ENCODE results near the gene RNF31. TPM values are rescaled to one million over a fixed set of nuclear protein-coding genes. Genes with fewer than 3 reads are reported as not detected.

RNF31 gene
- total and polyA plus RNA-seq, 2 of the 13 experiments (the other 11 are each of a cell fraction or from before 2014, with no cell fraction given) = 48.2 to 86.8 TPM

DNA sequence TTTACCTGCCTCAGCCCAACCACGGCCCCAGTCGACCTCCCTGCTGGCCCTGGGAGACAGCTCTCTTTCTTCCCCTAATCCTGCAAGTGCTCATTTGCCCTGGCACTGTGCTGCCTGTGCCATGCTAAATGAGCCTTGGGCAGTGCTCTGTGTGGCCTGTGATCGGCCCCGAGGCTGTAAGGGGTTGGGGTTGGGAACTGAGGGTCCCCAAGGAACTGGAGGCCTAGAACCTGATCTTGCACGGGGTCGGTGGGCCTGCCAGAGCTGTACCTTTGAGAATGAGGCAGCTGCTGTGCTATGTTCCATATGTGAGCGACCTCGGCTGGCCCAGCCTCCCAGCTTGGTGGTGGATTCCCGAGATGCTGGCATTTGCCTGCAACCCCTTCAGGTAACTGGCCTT, 2.8 kb downstream of the RNF31 start (continued):
- TF ChIP-seq, protein P1, sequence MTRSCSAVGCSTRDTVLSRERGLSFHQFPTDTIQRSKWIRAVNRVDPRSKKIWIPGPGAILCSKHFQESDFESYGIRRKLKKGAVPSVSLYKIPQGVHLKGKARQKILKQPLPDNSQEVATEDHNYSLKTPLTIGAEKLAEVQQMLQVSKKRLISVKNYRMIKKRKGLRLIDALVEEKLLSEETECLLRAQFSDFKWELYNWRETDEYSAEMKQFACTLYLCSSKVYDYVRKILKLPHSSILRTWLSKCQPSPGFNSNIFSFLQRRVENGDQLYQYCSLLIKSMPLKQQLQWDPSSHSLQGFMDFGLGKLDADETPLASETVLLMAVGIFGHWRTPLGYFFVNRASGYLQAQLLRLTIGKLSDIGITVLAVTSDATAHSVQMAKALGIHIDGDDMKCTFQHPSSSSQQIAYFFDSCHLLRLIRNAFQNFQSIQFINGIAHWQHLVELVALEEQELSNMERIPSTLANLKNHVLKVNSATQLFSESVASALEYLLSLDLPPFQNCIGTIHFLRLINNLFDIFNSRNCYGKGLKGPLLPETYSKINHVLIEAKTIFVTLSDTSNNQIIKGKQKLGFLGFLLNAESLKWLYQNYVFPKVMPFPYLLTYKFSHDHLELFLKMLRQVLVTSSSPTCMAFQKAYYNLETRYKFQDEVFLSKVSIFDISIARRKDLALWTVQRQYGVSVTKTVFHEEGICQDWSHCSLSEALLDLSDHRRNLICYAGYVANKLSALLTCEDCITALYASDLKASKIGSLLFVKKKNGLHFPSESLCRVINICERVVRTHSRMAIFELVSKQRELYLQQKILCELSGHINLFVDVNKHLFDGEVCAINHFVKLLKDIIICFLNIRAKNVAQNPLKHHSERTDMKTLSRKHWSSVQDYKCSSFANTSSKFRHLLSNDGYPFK (CRISPR knock-in tag; IDR thresholded peaks at IDR 0.05; ENCODE audit: borderline replicate concordance) = 0 out of 2 replicates have a peak, but pooled peaks have one; percentile 10
- TF ChIP-seq ZNF296 (CRISPR knock-in tag; conservative IDR thresholded peaks at IDR 0.05) (no peak), RBFOX2 (IDR thresholded peaks at IDR 0.05; ENCODE audit: low read depth, low read length) (0 out of 2 replicates have a peak, but pooled peaks have one; percentile 17), ATAD3A (CRISPR knock-in tag; IDR thresholded peaks at IDR 0.05) (no peak), ZNF768 (CRISPR knock-in tag; IDR thresholded peaks at IDR 0.05) (peak; percentile 27; the same call in 1 of the 2 replicates), ZNF563 (CRISPR knock-in tag; IDR thresholded peaks at IDR 0.05) (no peak), NR2F1 (CRISPR knock-in tag; IDR thresholded peaks at IDR 0.05) (no peak), IRF2 (CRISPR knock-in tag; IDR thresholded peaks at IDR 0.05) (no peak), AGO2 (optimal IDR thresholded peaks at IDR 0.05; ENCODE audit: low read depth, low read length) (peak; percentile 65), ZNF891 (CRISPR knock-in tag; IDR thresholded peaks at IDR 0.05) (no peak), ZNF598 (CRISPR knock-in tag; IDR thresholded peaks at IDR 0.05; ENCODE audit: borderline replicate concordance) (no peak), MIER2 (CRISPR knock-in tag; IDR thresholded peaks at IDR 0.05) (no peak), ZMYM4 (CRISPR knock-in tag; IDR thresholded peaks at IDR 0.05) (no peak)
- TF ChIP-seq, protein P2, sequence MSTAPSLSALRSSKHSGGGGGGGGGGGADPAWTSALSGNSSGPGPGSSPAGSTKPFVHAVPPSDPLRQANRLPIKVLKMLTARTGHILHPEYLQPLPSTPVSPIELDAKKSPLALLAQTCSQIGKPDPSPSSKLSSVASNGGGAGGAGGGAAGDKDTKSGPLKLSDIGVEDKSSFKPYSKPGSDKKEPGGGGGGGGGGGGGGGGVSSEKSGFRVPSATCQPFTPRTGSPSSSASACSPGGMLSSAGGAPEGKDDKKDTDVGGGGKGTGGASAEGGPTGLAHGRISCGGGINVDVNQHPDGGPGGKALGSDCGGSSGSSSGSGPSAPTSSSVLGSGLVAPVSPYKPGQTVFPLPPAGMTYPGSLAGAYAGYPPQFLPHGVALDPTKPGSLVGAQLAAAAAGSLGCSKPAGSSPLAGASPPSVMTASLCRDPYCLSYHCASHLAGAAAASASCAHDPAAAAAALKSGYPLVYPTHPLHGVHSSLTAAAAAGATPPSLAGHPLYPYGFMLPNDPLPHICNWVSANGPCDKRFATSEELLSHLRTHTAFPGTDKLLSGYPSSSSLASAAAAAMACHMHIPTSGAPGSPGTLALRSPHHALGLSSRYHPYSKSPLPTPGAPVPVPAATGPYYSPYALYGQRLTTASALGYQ (CRISPR knock-in tag; IDR thresholded peaks at IDR 0.05) = no peak

Measured in HepG2 (cell line).